Spleen (tissue), 11 donors: ENCODE data around the gene MMRN2. TPM values are rescaled to one million over a fixed set of nuclear protein-coding genes. Genes with fewer than 3 reads are reported as not detected.

ENCODE experiments used
- DNase-seq: peaks from one replicate; pipeline ENCODE4 v3.0.0-alpha.2; 2020
- H3K27ac ChIP-seq, 8 donors: fragments of 200-600 bp; sonication (generic) in 7 of 8; 1 replicate in 4 of 8; 2 replicates in 4 of 8; pipeline versions ENCODE4 v1.5.0 to v1.8.0; 2016 to 2021; ENCODE audit warnings: inconsistent platforms in 4 of 8, mild to moderate bottlenecking in 4 of 8, moderate library complexity in 1 of 8
- H3K27me3 ChIP-seq, 7 donors: fragments of 200-600 bp; sonication (generic) in 6 of 7; replicated peaks in 1 of 7; 1 replicate in 4 of 7; 2 replicates in 3 of 7; pipeline versions ENCODE4 v1.5.0 to v1.8.0; 2016 to 2021; ENCODE audit warnings: inconsistent platforms in 3 of 7, mild to moderate bottlenecking in 1 of 7
- H3K36me3 ChIP-seq, 6 donors: fragments of 200-600 bp; sonication (generic) in 5 of 6; 1 replicate in 4 of 6; 2 replicates in 2 of 6; pipeline versions ENCODE4 v1.5.0 to v1.8.0; 2016 to 2021; ENCODE audit warnings: inconsistent platforms in 2 of 6
- H3K4me1 ChIP-seq, 6 donors: fragments of 200-600 bp; sonication (generic) in 5 of 6; 1 replicate in 3 of 6; 2 replicates in 3 of 6; pipeline versions ENCODE4 v1.5.0 to v1.8.0; 2016 to 2021; ENCODE audit warnings: inconsistent platforms in 3 of 6
- H3K4me3 ChIP-seq, 8 donors: fragments of 200-600 bp; sonication (generic) in 7 of 8; 1 replicate in 4 of 8; 2 replicates in 4 of 8; pipeline versions ENCODE4 v1.5.0 to v1.8.0; 2016 to 2021; ENCODE audit warnings: inconsistent platforms in 4 of 8, mild to moderate bottlenecking in 4 of 8, moderate library complexity in 2 of 8
- H3K9me3 ChIP-seq, 8 donors: fragments of 200-600 bp; sonication (generic) in 7 of 8; 1 replicate in 4 of 8; 2 replicates in 4 of 8; pipeline versions ENCODE4 v1.5.0 to v1.8.0; 2016 to 2021; ENCODE audit warnings: inconsistent platforms in 4 of 8
- POLR2A ChIP-seq, 3 donors: fragments of 450-650 bp; IDR thresholded peaks; one replicate each; pipeline ENCODE4 v1.5.1; 2017; ENCODE audit warnings: antibody characterized with exemption in 3 of 3, mild to moderate bottlenecking in 1 of 3
- POLR2AphosphoS5 ChIP-seq, 3 donors: sonication (generic); formaldehyde crosslinking; IDR thresholded peaks; one replicate each; pipeline ENCODE4 v1.5.1; 2017; ENCODE audit warnings: antibody characterized with exemption in 3 of 3
- WGBS, 5 donors: extraction: QIAGEN DNeasy Blood & Tissue Kit in 3 of 5; methylation state at CpG; one replicate each; pipeline versions ENCODE4 v1.1.5 to v1.1.7; 2013 to 2018; 5-methylcytosine and 5-hydroxymethylcytosine counted together
- intact Hi-C: fragments of 100-400 bp; cut with DNase I; formaldehyde crosslinking; loops from one replicate; pipeline ENCODE4 v1.15.0; 2023; ENCODE audit warnings: low total_unique reads
- polyA plus RNA-seq, 3 donors: library from polyadenylated mRNA; stranded (reverse); fragments of 200-250 nt; gene quantifications; one replicate each; pipeline ENCODE4 v1.2.1, GENCODE V29; 2013
- total RNA-seq, 7 donors: library from RNA; depleted of rRNA in 3 of 7; stranded (reverse); fragments of >200 nt in 3 of 7; fragmentation: NEBNext Ultra II Directional in 4 of 7; extraction: Animal tissue kit (Norgen Biotek cat#: 25700) in 4 of 7; gene quantifications; one replicate each; pipeline versions ENCODE4 v1.1.0 to v1.2.1, GENCODE V29; 2016 to 2021
- TF ChIP-seq, protein P1 (sequence below), 11 experiments: fragments of 200-600 bp in 7 of 11; fragments of 450-650 bp in 4 of 11; sonication (generic) in 4 of 11; IDR thresholded peaks in 8 of 11; conservative IDR thresholded peaks in 3 of 11; 1 replicate in 7 of 11; 2 replicates in 4 of 11; pipeline versions ENCODE4 v1.4.0 to v1.8.0; 2016 to 2021; ENCODE audit warnings: antibody characterized with exemption in 11 of 11, inconsistent platforms in 4 of 11, mild to moderate bottlenecking in 1 of 11
- donor health status: healthy with polysubstance abuse.
- donor health status: DM: no; HTN: no; CAD: no; lungs with moderate emphysema.
- donor health status: DM: no; HTN: no; CAD: no.
- donor health status: Bipolar disorder and iron deficiency.
- donor health status: healthy.
- donor health status: DM: no; HTN: no; CAD: no.
- donor health status: DM: yes; HTN: yes; CAD: no.

The MMRN2 gene
- total and polyA plus RNA-seq, 10 donors: 4.8 to 120 (median 77.0) TPM

DNA sequence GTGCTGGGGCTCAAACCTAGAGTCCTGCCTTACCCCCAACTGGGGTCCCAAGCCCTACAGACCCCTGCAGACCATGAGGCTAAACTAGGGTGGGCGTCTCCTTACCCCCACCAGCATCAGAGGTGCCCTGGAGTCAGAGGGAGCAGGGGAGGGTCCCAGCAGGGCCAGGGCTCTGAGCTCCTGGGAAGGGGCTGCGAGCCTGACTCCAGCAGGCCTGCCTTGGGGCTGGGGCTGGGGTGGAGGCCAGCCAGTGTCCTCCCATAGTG lies 2.3 kb upstream of the MMRN2 start:
- 73 to 85% (median 82%) methylated on average over 1 to 2 of the region's 2 CpGs; no CpG with 5 or more reads in 1 of the 5 donors for WGBS, 5 donors
- intact Hi-C loops: no loop called here
- Histone ChIP-seq H3K9me3 (no peaks in the 10 kb centered on the region), H3K27ac (peak overlapping the region in 7 of 8 donors; percentile 13 to 87 (median 81)), H3K4me3 (peak overlapping the region in 5 of 8 donors; percentile 36 to 72 (median 58)), H3K36me3 (peaks cover 0 to 20% (median 0%) of the 10 kb centered on the region in 6 donors), H3K4me1 (peaks cover 8 to 58% (median 39%) of the 10 kb centered on the region in 6 donors), H3K27me3 (peaks cover 0 to 22% (median 0%) of the 10 kb centered on the region in 7 donors)
- no peak for DNase-seq
- TF ChIP-seq, protein P1, sequence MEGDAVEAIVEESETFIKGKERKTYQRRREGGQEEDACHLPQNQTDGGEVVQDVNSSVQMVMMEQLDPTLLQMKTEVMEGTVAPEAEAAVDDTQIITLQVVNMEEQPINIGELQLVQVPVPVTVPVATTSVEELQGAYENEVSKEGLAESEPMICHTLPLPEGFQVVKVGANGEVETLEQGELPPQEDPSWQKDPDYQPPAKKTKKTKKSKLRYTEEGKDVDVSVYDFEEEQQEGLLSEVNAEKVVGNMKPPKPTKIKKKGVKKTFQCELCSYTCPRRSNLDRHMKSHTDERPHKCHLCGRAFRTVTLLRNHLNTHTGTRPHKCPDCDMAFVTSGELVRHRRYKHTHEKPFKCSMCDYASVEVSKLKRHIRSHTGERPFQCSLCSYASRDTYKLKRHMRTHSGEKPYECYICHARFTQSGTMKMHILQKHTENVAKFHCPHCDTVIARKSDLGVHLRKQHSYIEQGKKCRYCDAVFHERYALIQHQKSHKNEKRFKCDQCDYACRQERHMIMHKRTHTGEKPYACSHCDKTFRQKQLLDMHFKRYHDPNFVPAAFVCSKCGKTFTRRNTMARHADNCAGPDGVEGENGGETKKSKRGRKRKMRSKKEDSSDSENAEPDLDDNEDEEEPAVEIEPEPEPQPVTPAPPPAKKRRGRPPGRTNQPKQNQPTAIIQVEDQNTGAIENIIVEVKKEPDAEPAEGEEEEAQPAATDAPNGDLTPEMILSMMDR (IDR thresholded peaks at IDR 0.05 in 8 of 11, conservative IDR thresholded peaks at IDR 0.05 in 3 of 11): no peak
- TF ChIP-seq POLR2A (IDR thresholded peaks at IDR 0.05) (no peak), POLR2AphosphoS5 (IDR thresholded peaks at IDR 0.05) (no peak)

DNA sequence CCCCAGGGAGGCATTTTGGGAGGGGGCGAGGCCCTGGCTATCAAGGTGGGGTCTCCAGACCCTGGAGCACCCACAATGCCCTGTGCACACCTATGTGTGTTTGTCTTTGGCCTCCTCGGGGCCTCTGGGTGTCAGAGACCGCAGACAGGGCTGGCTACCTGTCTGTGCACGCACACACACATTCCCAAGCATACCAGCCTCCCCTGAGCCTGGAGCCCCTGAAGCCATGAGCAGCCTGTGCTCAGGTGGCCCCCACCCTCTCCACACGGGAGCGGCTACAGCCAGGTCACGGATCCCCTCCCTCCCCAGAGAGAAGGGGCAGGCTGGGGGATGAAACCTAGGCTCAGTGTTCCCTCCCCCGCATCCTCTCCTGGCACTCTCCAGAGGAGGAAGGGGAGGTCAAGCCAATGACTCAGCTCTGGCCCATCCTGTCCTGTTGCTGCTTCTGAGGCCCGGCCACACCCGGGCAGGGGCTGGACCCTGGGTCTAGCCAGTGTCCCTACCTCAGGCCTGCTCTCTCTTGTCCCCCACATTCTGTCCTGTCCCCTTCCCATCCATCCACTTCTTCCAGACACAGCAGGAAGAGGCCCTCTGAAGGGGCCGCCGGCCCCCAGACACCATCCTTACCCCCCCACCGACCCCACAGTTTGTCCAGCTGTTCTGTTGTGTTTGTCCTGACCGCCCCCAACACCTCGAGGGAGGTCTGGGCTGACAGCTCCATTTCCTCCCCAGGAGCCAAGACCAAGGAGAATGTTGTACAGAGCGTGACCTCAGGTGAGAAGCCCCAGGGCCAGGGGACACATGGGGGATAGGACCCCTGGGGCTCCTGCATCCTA lies 1.7 kb upstream of the MMRN2 start:
- no peaks in the 10 kb centered on the region for H3K9me3 ChIP-seq
- peaks cover 0 to 20% (median 0%) of the 10 kb centered on the region in 6 donors for H3K36me3 ChIP-seq
- peaks cover 8 to 62% (median 41%) of the 10 kb centered on the region in 6 donors for H3K4me1 ChIP-seq
- peaks cover 0 to 22% (median 0%) of the 10 kb centered on the region in 7 donors for H3K27me3 ChIP-seq
- intact Hi-C loops: no loop called here
- DNase-seq: peak; percentile 81
- H3K27ac ChIP-seq: peak overlapping the region in 7 of 8 donors; percentile 51 to 87 (median 81)
- peak overlapping the region in 7 of 8 donors; percentile 28 to 72 (median 51) for H3K4me3 ChIP-seq
- peak; percentile 65 to 73 (median 68) for TF ChIP-seq POLR2AphosphoS5 (IDR thresholded peaks at IDR 0.05)
- TF ChIP-seq, protein P1 (IDR thresholded peaks at IDR 0.05 in 8 of 11, conservative IDR thresholded peaks at IDR 0.05 in 3 of 11): no peak
- no peak for TF ChIP-seq POLR2A (IDR thresholded peaks at IDR 0.05)
- 36 to 55% (median 52%) methylated on average over 8 to 16 of the region's 16 CpGs for WGBS, 5 donors

DNA sequence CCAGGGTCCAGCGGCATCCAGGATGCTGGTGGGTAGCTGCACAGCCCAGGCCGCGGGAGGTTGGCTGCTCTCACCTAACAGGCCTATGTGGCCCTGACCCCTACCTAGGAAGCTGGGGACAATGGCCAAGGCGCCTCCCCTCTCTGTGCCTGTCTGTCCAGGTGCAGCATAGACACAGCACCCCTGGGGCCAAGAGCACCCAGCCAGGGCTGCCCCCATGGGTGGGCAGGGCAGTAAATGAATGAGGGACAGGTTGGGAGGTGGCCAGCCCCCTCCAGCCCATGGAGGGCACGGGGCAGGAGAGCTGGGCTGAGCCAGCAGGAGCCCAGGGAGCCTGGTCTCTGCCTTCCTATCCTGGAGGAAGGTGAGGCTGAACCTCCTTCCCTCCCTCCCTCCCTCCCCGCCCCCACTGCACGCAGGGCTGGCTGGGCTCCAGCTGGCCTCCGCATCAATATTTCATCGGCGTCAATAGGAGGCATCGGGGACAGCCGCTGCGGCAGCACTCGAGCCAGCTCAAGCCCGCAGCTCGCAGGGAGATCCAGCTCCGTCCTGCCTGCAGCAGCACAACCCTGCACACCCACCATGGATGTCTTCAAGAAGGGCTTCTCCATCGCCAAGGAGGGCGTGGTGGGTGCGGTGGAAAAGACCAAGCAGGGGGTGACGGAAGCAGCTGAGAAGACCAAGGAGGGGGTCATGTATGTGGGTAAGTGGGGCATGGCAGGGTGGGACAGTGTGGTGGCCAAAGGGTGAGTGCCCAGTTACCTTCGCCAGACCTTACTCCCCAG lies 893 bp upstream of the MMRN2 start, which contains the start of gene SNCG:
SNCG (plus strand) TSS at position 484 of the 785 bp plus-strand sequence; CDS start at position 583, 99 bp downstream.
- H3K4me3 ChIP-seq: peak within 1 kb of the TSS; percentile 27 to 72 (median 50)
- DNase-seq: peak; percentile 76
- peaks cover 0 to 19% (median 0%) of the 10 kb centered on the region in 6 donors for H3K36me3 ChIP-seq
- WGBS, 5 donors: 39 to 59% (median 52%) methylated on average over 14 to 22 of the region's 22 CpGs
- peaks cover 8 to 69% (median 43%) of the 10 kb centered on the region in 6 donors for H3K4me1 ChIP-seq
- peaks cover 0 to 22% (median 0%) of the 10 kb centered on the region in 7 donors for H3K27me3 ChIP-seq
- intact Hi-C loops: no loop called here
- H3K27ac ChIP-seq: peak within 1 kb of the TSS; percentile 41 to 87 (median 76)
- peaks cover 0 to 7% (median 3%) of the 10 kb centered on the region in 8 donors for H3K9me3 ChIP-seq
- peak; percentile 17 to 53 (median 41) for TF ChIP-seq POLR2AphosphoS5 (IDR thresholded peaks at IDR 0.05)
- no peak for TF ChIP-seq POLR2A (IDR thresholded peaks at IDR 0.05)
- TF ChIP-seq, protein P1 (IDR thresholded peaks at IDR 0.05 in 8 of 11, conservative IDR thresholded peaks at IDR 0.05 in 3 of 11): no peak
